Transverse colon (tissue), 4 donors: ENCODE measurements around the gene TMEM52B.

Experiments used
- CTCF ChIP-seq, 5 experiments: fragments of 200-600 bp in 3 of 5; fragments of 450-650 bp in 2 of 5; sonication (generic) in 3 of 5; IDR thresholded peaks; 1 replicate in 2 of 5; 2 replicates in 3 of 5; pipeline ENCODE4 v1.5.1; 2016 to 2017; ENCODE audit warnings: antibody characterized with exemption in 5 of 5, inconsistent platforms in 3 of 5, mild to moderate bottlenecking in 2 of 5, moderate library complexity in 1 of 5
- EP300 ChIP-seq: sonication (generic); formaldehyde crosslinking; IDR thresholded peaks from one replicate; pipeline ENCODE4 v1.6.1; 2017; ENCODE audit warnings: antibody characterized with exemption, low read depth
- POLR2A ChIP-seq: fragments of 450-650 bp; IDR thresholded peaks from one replicate; pipeline ENCODE4 v1.6.1; 2016; ENCODE audit warnings: antibody characterized with exemption, mild to moderate bottlenecking, moderate library complexity
- POLR2AphosphoS5 ChIP-seq, 3 donors: sonication (generic); formaldehyde crosslinking; IDR thresholded peaks; one replicate each; pipeline ENCODE4 v1.6.1; 2016; ENCODE audit warnings: antibody characterized with exemption in 3 of 3

GRCh38 chr12:10190558-10191388 lies 11.9 kb downstream of the TMEM52B start:
- TF ChIP-seq CTCF (IDR thresholded peaks at IDR 0.05) (peak; percentile 70 to 76 (median 73)), POLR2AphosphoS5 (IDR thresholded peaks at IDR 0.05) (no peak), POLR2A (no peak), EP300 (no peak)
